K562 (cell line): ENCODE measurements around the gene PHF1. TPM values are rescaled to one million over a fixed set of nuclear protein-coding genes. Genes with fewer than 3 reads are reported as not detected.
A peak's percentile ranks its signal among the peaks of the same experiment; 100 is the strongest.

ENCODE experiments used
- BRD9 ChIP-seq: fragments of 450-650 bp; IDR thresholded peaks from 2 replicates; pipeline ENCODE4 v1.6.1; 2018; ENCODE audit warnings: low read depth; ENCODE audit not compliant: partially characterized antibody
- CEBPG ChIP-seq, 3 experiments: fragments of 200-800 bp in 1 of 3; sonication (Bioruptor generic) in 1 of 3; sonication (generic) in 1 of 3; formaldehyde crosslinking in 1 of 3; IDR thresholded peaks in 2 of 3; conservative IDR thresholded peaks in 1 of 3; 2 replicates each; pipeline versions ENCODE4 v1.6.1 to v1.8.0; 2016 to 2022; ENCODE audit warnings: missing compliant biosample characterization in 2 of 3, missing genetic modification characterization in 2 of 3, mild to moderate bottlenecking in 1 of 3, missing genetic modification reagents in 1 of 3
- CGGBP1 ChIP-seq: fragments of 250-450 bp; sonication (Bioruptor Pico); IDR thresholded peaks from 2 replicates; pipeline ENCODE4 v1.9.0; 2021; ENCODE audit warnings: mild to moderate bottlenecking
- ELK1 ChIP-seq: sonication (generic); formaldehyde crosslinking; IDR thresholded peaks from 2 replicates; pipeline ENCODE4 v1.8.1; 2022; ENCODE audit warnings: missing genetic modification reagents
- GATAD2A ChIP-seq: fragments of 450-650 bp; IDR thresholded peaks from 2 replicates; pipeline ENCODE4 v1.6.1; 2017
- HSF4 ChIP-seq: fragments of 250-450 bp; sonication (Bioruptor Pico); IDR thresholded peaks from 2 replicates; pipeline ENCODE4 v2.1.2; 2022; ENCODE audit warnings: mild to moderate bottlenecking, moderate library complexity, borderline replicate concordance
- MAFK ChIP-seq: IDR thresholded peaks from 2 replicates; pipeline ENCODE4 v1.6.1; 2011; ENCODE audit warnings: low read length, improper control_type of control experiment
- MCM7 ChIP-seq, 2 experiments: fragments of 450-650 bp; IDR thresholded peaks; 2 replicates each; pipeline ENCODE4 v1.6.1; 2016 to 2018
- MEF2A ChIP-seq: IDR thresholded peaks from 2 replicates; pipeline ENCODE4 v1.6.1; 2011; ENCODE audit warnings: low read depth, mild to moderate bottlenecking, low read length, moderate library complexity; ENCODE audit not compliant: control insufficient read depth
- PHB2 ChIP-seq: fragments of 450-650 bp; IDR thresholded peaks from 2 replicates; pipeline ENCODE4 v1.6.1; 2017; ENCODE audit warnings: low read depth
- PKNOX1 ChIP-seq: fragments of 450-650 bp; IDR thresholded peaks from 2 replicates; pipeline ENCODE4 v1.6.1; 2016
- RBM34 ChIP-seq: fragments of 200-400 bp; formaldehyde crosslinking; IDR thresholded peaks from 2 replicates; pipeline ENCODE4 v1.6.1; 2018; ENCODE audit warnings: low read length, borderline replicate concordance; ENCODE audit not compliant: insufficient read depth
- SMAD3 ChIP-seq: fragments of 450-650 bp; formaldehyde crosslinking; conservative IDR thresholded peaks from 2 replicates; pipeline ENCODE4 v1.4.0; 2020; ENCODE audit warnings: mild to moderate bottlenecking
- TFE3 ChIP-seq: fragments of 450-650 bp; formaldehyde crosslinking; IDR thresholded peaks from 2 replicates; pipeline ENCODE4 v1.4.0; 2020; ENCODE audit warnings: mild to moderate bottlenecking, mixed read lengths
- THRB ChIP-seq: fragments of 450-650 bp; formaldehyde crosslinking; conservative IDR thresholded peaks from 2 replicates; pipeline ENCODE4 v1.4.0; 2022; ENCODE audit warnings: mild to moderate bottlenecking, missing genetic modification characterization
- ZC3H11A ChIP-seq: IDR thresholded peaks from 2 replicates; pipeline ENCODE4 v1.6.1; 2012; ENCODE audit warnings: low read depth, low read length, improper control_type of control experiment
- ZEB2 ChIP-seq: fragments of 450-650 bp; IDR thresholded peaks from 2 replicates; pipeline ENCODE4 v1.6.1; 2016
- ZFX ChIP-seq: sonication (generic); formaldehyde crosslinking; IDR thresholded peaks from 2 replicates; pipeline ENCODE4 v1.8.0; 2022; ENCODE audit warnings: mild to moderate bottlenecking, missing genetic modification reagents, moderate library complexity
- ZNF77 ChIP-seq: fragments of 250-450 bp; sonication (Bioruptor Pico); IDR thresholded peaks from 2 replicates; pipeline ENCODE4 v1.5.0; 2020
- polyA plus RNA-seq, 8 experiments: library from polyadenylated mRNA; depleted of rRNA in 4 of 8; stranded (reverse) in 5 of 8; unstranded in 3 of 8; fragments of >200 nt; fragmentation: Nextera tagmentation in 2 of 8; fragmentation: Illumina TruSeq in 1 of 8; extraction: Ambion mirVana in 2 of 8; extraction: Trizol in 1 of 8; gene quantifications; 2 replicates each; pipeline versions ENCODE4 v1.2.1 to v1.2.3, GENCODE V29; 2011 to 2014; ENCODE audit warnings: inconsistent platforms in 1 of 8, missing spikeins in 1 of 8
- total RNA-seq, 7 experiments: library from RNA; depleted of rRNA in 6 of 7; stranded (reverse); fragments of >200 nt in 6 of 7; fragmentation: Illumina TruSeq in 2 of 7; extraction: Trizol in 2 of 7; gene quantifications; 2 replicates each; pipeline versions ENCODE4 v1.2.1 to v1.2.3, GENCODE V29; 2011 to 2021; ENCODE audit warnings: low replicate concordance in 1 of 7

The PHF1 gene
- total and polyA plus RNA-seq, 9 of the 15 experiments (the other 6 are each of a cell fraction or from before 2014, with no cell fraction given) = 3.7 to 64.2 (median 33.7) TPM

- TF ChIP-seq ELK1 (CRISPR knock-in tag) (peak; percentile 86; the same call in 1 of the 2 replicates), PKNOX1 (peak; percentile 74), ZEB2 (no peak), BRD9 (no peak), CEBPG (CRISPR knock-in tag; IDR thresholded peaks at IDR 0.05) (peak; percentile 81), CEBPG (tag; conservative IDR thresholded peaks at IDR 0.05 in 1 of 2, IDR thresholded peaks at IDR 0.05 in 1 of 2) (no peak), HSF4 (CRISPR knock-in tag) (no peak), MAFK (no peak), TFE3 (CRISPR knock-in tag) (no peak), ZNF77 (CRISPR knock-in tag) (no peak), CGGBP1 (no peak), ZC3H11A (0 out of 2 replicates have a peak, but pooled peaks have one; percentile 56), MCM7 (IDR thresholded peaks at IDR 0.05) (no peak), MEF2A (no peak), PHB2 (no peak), SMAD3 (CRISPR knock-in tag) (no peak), THRB (CRISPR knock-in tag) (0 out of 2 replicates have a peak, but pooled peaks have one; percentile 15), RBM34 (no peak), GATAD2A (no peak), ZFX (CRISPR knock-in tag) (peak; percentile 59)
These were observed 17.6 kb downstream of the PHF1 start (continued) for GRCh38 chr6:33428224-33428965.
